Measurements from ENCODE around the gene PECR.

DNA sequence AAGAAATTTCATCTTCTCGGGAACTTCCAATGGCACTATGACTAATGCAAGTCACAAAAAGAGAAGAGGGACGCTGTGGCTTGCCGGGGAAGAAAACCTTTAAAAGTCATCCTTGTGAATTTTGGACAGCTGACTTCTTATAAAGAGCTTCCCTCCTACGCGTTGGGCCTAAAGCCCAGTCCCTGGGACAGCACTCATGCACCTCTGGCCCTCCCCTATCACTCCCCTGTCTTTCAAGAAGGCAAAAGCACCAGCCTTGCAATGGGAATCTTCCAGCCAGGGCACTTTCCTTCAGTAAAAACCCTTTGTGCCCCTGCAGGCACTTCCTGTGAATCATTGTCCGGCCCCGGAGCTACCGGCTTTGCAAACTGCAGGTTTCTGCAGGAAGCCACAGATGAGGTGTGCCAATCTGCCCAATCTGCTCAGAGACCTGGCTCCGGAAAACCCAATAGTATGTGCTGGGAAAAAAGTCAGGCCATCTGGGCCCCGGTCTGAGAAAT lies 75.4 kb downstream of the PECR start:
- TF ChIP-seq POLR2A (IDR thresholded peaks at IDR 0.05): no peak
- TF ChIP-seq, protein P1, sequence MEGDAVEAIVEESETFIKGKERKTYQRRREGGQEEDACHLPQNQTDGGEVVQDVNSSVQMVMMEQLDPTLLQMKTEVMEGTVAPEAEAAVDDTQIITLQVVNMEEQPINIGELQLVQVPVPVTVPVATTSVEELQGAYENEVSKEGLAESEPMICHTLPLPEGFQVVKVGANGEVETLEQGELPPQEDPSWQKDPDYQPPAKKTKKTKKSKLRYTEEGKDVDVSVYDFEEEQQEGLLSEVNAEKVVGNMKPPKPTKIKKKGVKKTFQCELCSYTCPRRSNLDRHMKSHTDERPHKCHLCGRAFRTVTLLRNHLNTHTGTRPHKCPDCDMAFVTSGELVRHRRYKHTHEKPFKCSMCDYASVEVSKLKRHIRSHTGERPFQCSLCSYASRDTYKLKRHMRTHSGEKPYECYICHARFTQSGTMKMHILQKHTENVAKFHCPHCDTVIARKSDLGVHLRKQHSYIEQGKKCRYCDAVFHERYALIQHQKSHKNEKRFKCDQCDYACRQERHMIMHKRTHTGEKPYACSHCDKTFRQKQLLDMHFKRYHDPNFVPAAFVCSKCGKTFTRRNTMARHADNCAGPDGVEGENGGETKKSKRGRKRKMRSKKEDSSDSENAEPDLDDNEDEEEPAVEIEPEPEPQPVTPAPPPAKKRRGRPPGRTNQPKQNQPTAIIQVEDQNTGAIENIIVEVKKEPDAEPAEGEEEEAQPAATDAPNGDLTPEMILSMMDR (IDR thresholded peaks at IDR 0.05): no peak

Measured in suprapubic skin (tissue), 3 donors.